A673 (cell line): ENCODE measurements around the gene C10orf53. TPM values are rescaled to one million over a fixed set of nuclear protein-coding genes. Genes with fewer than 3 reads are reported as not detected.

Experiments used
- Bru-seq: library from RNA; stranded (reverse); fragments of 400-500 nt; gene quantifications from one replicate; lab custom pipeline; 2021; lab: Mats Ljungman, UMichigan
- BruChase-seq, 2 experiments: library from RNA; stranded (reverse); fragments of 400-500 nt; gene quantifications; one replicate each; lab custom pipeline; 2021; lab: Mats Ljungman, UMichigan
- BruUV-seq: library from RNA; stranded (reverse); fragments of 400-500 nt; replicated peaks from 2 replicates; lab custom pipeline; 2021; lab: Mats Ljungman, UMichigan
- CTCF ChIA-PET: fragments of 300-600 bp; sonication (Branson Sonifier 250); formaldehyde crosslinking; loops from one replicate; lab custom pipeline; 2022; ENCODE audit warnings: antibody characterized with exemption; lab: Charles Lee
- POLR2A ChIA-PET: fragments of 300-600 bp; sonication (Branson Sonifier 250); formaldehyde crosslinking; loops from one replicate; lab custom pipeline; 2022; ENCODE audit warnings: antibody characterized with exemption; ENCODE audit not compliant: low non-redundant PET; lab: Charles Lee
- DNase-seq: peaks from one replicate; pipeline ENCODE4 v3.0.0-alpha.2; 2015; ENCODE audit warnings: low spot score
- H3K27ac ChIP-seq: fragments of 200-600 bp; sonication (generic); 2 replicates; pipeline ENCODE4 v1.5.1; 2016; ENCODE audit warnings: mixed run types, low read depth, mild to moderate bottlenecking, mixed read lengths, antibody characterized with exemption, low read length; ENCODE audit not compliant: poor library complexity, severe bottlenecking
- H3K27me3 ChIP-seq: fragments of 200-600 bp; sonication (generic); replicated peaks from 2 replicates; pipeline ENCODE4 v1.6.1; 2017; ENCODE audit warnings: mixed run types, low read depth, mild to moderate bottlenecking, mixed read lengths, antibody characterized with exemption, low read length; ENCODE audit not compliant: insufficient read depth, poor library complexity
- H3K36me3 ChIP-seq: fragments of 200-600 bp; sonication (generic); 2 replicates; pipeline ENCODE4 v1.6.1; 2016; ENCODE audit warnings: mixed run types, mild to moderate bottlenecking, mixed read lengths, antibody characterized with exemption, low read length; ENCODE audit not compliant: insufficient read depth, poor library complexity, severe bottlenecking
- H3K4me1 ChIP-seq: fragments of 200-600 bp; sonication (generic); 2 replicates; pipeline ENCODE4 v1.6.1; 2017; ENCODE audit warnings: mixed run types, mild to moderate bottlenecking, mixed read lengths, antibody characterized with exemption, low read length; ENCODE audit not compliant: insufficient read depth, poor library complexity, severe bottlenecking
- H3K4me3 ChIP-seq: fragments of 200-600 bp; sonication (generic); 2 replicates; pipeline ENCODE4 v1.5.1; 2016; ENCODE audit warnings: low read depth, mixed run types, mild to moderate bottlenecking, mixed read lengths, low read length; ENCODE audit not compliant: poor library complexity, severe bottlenecking
- H3K9me3 ChIP-seq: fragments of 200-600 bp; sonication (generic); 2 replicates; pipeline ENCODE4 v1.6.1; 2016; ENCODE audit warnings: mixed run types, low read depth, mild to moderate bottlenecking, mixed read lengths, antibody characterized with exemption, low read length; ENCODE audit not compliant: poor library complexity, severe bottlenecking
- EZH2 ChIP-seq: fragments of 200-600 bp; sonication (generic); IDR thresholded peaks from 2 replicates; pipeline ENCODE4 v1.6.1; 2017; ENCODE audit warnings: borderline replicate concordance, low read depth, mild to moderate bottlenecking, mixed read lengths, antibody characterized with exemption, low read length; ENCODE audit not compliant: poor library complexity, severe bottlenecking
- intact Hi-C: fragments of 100-400 bp; cut with micrococcal nuclease; formaldehyde crosslinking; loops from one replicate; pipeline ENCODE4 v1.10.0; 2022; ENCODE audit not compliant: unreplicated experiment
- long read RNA-seq: library from polyadenylated mRNA; stranded (forward); transcript quantifications from one replicate; pipeline ENCODE4 v2.0.0, GENCODE V29; 2022
- total RNA-seq: library from RNA; stranded (reverse); gene quantifications from 2 replicates; pipeline ENCODE4 v1.2.3, GENCODE V29; 2021
- TF ChIP-seq, protein P1 (sequence below): fragments of 300-800, 200-600 bp; sonication (generic); conservative IDR thresholded peaks from 2 replicates; pipeline ENCODE4 v1.5.1; 2017; ENCODE audit warnings: low read depth, mild to moderate bottlenecking, antibody characterized with exemption, low read length, moderate library complexity, mixed read lengths

C10orf53 gene, protein sequence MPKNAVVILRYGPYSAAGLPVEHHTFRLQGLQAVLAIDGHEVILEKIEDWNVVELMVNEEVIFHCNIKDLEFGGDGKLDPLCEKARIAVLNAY
- not detected in 2 replicates for total RNA-seq
- Bru-seq, nascent RNA, result percentile 6 among the genes with signal in this experiment
- BruChase-seq, experiment 1, labeled RNA remaining after a 2-hour chase, result percentile 8 among the genes with signal in this experiment
- BruChase-seq, experiment 2, labeled RNA remaining after a 6-hour chase, result not detected
- long read RNA-seq, result 0 reads

DNA sequence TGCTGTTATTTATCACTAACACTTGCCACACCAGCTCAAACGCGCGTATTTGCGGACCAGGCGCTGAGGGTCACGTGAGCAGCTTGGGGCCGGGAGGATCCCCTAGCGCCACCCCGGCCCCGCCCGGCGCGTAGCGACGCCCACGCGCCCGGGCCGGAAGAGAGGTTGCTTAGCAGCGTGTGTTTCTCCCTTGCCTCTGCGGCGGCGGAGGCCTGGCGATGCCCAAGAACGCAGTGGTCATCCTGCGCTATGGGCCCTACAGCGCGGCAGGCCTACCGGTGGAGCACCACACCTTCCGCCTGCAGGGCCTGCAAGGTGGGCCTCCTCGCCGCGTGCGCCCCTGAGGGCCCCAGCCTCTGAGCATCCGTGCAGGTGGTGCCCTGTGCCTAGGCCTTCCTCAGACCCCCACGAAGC lies at the start of gene C10orf53:
Gene C10orf53, plus strand, starts transcription at position 172 of the 414 bp plus-strand sequence. Its CDS starts 47 bp downstream, at position 219.
- peak; percentile 87 for DNase-seq
- intact Hi-C loops, result no loop called here
- CTCF ChIA-PET, result no interaction called here
- Histone ChIP-seq H3K9me3 (no peaks in the 10 kb centered on the region), H3K27ac (no peak within 1 kb of the TSS), H3K27me3 (peaks cover 45% of the 10 kb centered on the region), H3K4me3 (peak within 1 kb of the TSS; percentile 23), H3K4me1 (no peaks in the 10 kb centered on the region), H3K36me3 (no peaks in the 10 kb centered on the region)
- POLR2A ChIA-PET, result no interaction called here
- BruUV-seq, result no TSS peak
- TF ChIP-seq EZH2, result no peak
- TF ChIP-seq, protein P1, sequence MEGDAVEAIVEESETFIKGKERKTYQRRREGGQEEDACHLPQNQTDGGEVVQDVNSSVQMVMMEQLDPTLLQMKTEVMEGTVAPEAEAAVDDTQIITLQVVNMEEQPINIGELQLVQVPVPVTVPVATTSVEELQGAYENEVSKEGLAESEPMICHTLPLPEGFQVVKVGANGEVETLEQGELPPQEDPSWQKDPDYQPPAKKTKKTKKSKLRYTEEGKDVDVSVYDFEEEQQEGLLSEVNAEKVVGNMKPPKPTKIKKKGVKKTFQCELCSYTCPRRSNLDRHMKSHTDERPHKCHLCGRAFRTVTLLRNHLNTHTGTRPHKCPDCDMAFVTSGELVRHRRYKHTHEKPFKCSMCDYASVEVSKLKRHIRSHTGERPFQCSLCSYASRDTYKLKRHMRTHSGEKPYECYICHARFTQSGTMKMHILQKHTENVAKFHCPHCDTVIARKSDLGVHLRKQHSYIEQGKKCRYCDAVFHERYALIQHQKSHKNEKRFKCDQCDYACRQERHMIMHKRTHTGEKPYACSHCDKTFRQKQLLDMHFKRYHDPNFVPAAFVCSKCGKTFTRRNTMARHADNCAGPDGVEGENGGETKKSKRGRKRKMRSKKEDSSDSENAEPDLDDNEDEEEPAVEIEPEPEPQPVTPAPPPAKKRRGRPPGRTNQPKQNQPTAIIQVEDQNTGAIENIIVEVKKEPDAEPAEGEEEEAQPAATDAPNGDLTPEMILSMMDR, result no peak

DNA sequence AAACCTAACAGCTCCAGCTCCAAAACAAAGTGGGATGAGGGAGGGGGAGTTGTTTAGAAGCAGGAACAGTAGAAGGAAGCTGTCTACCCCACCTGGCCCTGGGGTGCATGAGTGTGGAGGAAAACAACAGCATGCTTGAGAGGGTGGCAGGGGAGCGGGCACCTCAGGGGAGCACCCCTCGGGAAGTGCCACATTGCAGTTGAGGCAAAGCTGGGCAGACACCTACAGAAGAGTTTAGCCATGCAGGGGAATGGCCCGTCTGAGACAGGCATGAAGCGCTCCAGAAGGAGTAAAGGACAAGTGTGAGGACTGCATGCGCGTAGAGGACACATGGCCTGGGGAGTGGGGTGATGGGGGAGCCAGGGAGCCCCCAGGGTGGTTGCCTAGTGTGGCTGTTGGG lies 47.5 kb upstream of the C10orf53 start:
- Histone ChIP-seq H3K36me3 (no peaks in the 10 kb centered on the region), H3K27ac (no peak overlapping the region), H3K4me1 (peaks cover 20% of the 10 kb centered on the region), H3K9me3 (no peaks in the 10 kb centered on the region), H3K4me3 (no peak overlapping the region), H3K27me3 (no peaks in the 10 kb centered on the region)
- ChIA-PET CTCF (no interaction called here), POLR2A (no interaction called here)
- BruUV-seq, result no TSS peak
- no peak for DNase-seq
- intact Hi-C loops, result no loop called here
- TF ChIP-seq, protein P1, result no peak
- TF ChIP-seq EZH2, result no peak

DNA sequence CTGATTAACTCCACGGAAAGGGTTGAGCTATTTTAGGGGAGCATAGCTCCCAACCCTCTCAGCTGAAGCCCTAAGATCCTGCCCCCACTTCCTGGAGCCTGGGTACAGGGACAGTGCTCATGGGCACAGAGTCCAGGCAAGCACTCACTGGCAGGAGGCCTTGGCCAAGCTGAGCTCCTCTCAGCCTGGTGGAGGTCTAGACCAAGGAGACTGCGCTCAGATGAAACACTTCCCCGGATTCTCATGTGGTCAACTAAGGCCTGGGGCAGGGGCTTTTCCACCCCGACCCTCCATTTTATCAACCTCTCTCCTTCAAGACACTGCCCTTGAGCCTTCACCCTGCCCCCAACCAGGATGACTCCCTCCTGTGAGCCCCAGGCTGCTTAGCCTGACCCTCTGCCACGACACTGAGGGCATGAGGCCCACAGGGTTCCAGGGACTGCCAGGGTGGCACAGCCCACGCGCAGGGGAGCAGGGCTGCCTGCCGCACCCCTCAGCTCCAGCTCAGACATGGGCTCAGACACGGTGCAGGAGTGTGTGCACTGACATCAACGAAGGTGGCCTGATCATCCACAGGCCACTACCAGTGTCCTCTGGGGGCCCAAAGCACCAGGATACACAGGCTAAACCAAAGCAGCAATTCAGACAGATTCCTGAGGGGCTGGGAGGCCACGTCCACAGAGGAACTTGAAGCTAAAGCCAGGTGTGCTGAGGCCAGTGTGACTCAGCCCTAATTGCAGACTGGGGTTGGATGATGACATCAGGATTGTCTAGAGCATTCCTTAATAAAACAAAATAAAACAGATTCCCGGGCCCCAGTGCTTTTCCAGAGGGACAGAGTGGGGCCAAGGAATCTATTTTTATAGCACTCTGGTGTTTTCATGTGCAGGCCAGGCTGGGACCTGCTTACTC lies 46.8 kb upstream of the C10orf53 start:
- no peak overlapping the region for H3K4me3 ChIP-seq
- no peaks in the 10 kb centered on the region for H3K9me3 ChIP-seq
- no TSS peak for BruUV-seq
- DNase-seq, result no peak
- H3K27ac ChIP-seq, result no peak overlapping the region
- intact Hi-C loops, result no loop called here
- H3K36me3 ChIP-seq, result no peaks in the 10 kb centered on the region
- peaks cover 5% of the 10 kb centered on the region for H3K27me3 ChIP-seq
- peaks cover 20% of the 10 kb centered on the region for H3K4me1 ChIP-seq
- TF ChIP-seq EZH2, result no peak
- TF ChIP-seq, protein P1, result no peak
- CTCF ChIA-PET, result no interaction called here
- POLR2A ChIA-PET, result no interaction called here
